Ramos (cell line): ENCODE measurements around the gene LRIG1.

Experiments used
- in situ Hi-C: fragments of 300-500 bp; cut with MboI; formaldehyde crosslinking; loops from one replicate; pipeline ENCODE4 v1.14.3; 2022; ENCODE audit warnings: low sequenced_read_pairs; ENCODE audit not compliant: unreplicated experiment

Gene LRIG1

GRCh38 chr3:66476852-66477381 is 23.9 kb downstream of the LRIG1 start:
- in situ Hi-C loops: loop anchor here (25.0 kb wide), 1 partner anchor 535 kb away; no protein-coding TSS in a partner anchor

- in situ Hi-C loops: loop anchor here (25.0 kb wide), 1 partner anchor 537 kb away; no protein-coding TSS in a partner anchor
Observed at GRCh38 chr3:66475386-66476020, 25.3 kb downstream of the LRIG1 start.

GRCh38 chr3:66473692-66474091 is 27.1 kb downstream of the LRIG1 start:
- in situ Hi-C loops: no loop called here

- in situ Hi-C loops: no loop called here
Observed at GRCh38 chr3:66473181-66473580, 27.6 kb downstream of the LRIG1 start.

GRCh38 chr3:66472313-66473134 is 28.3 kb downstream of the LRIG1 start:
- in situ Hi-C loops: no loop called here

GRCh38 chr3:66470956-66471686 is 29.7 kb downstream of the LRIG1 start:
- in situ Hi-C loops: no loop called here

- in situ Hi-C loops: no loop called here
Observed at GRCh38 chr3:66470285-66470684, 30.5 kb downstream of the LRIG1 start.

GRCh38 chr3:66469220-66469640 is 31.6 kb downstream of the LRIG1 start:
- in situ Hi-C loops: no loop called here

GRCh38 chr3:66467996-66468735 is 32.7 kb downstream of the LRIG1 start:
- in situ Hi-C loops: no loop called here

- in situ Hi-C loops: no loop called here
Observed at GRCh38 chr3:66466606-66467270, 34.1 kb downstream of the LRIG1 start.

GRCh38 chr3:66465587-66465986 is 35.2 kb downstream of the LRIG1 start:
- in situ Hi-C loops: no loop called here

- in situ Hi-C loops: no loop called here
Observed at GRCh38 chr3:66465034-66465433, 35.8 kb downstream of the LRIG1 start.

- in situ Hi-C loops: no loop called here
Observed at GRCh38 chr3:66464512-66464894, 36.3 kb downstream of the LRIG1 start.

- in situ Hi-C loops: no loop called here
Observed at GRCh38 chr3:66463730-66464511, 36.9 kb downstream of the LRIG1 start.

GRCh38 chr3:66463054-66463631 is 37.7 kb downstream of the LRIG1 start:
- in situ Hi-C loops: no loop called here

GRCh38 chr3:66457252-66457651 is 43.6 kb downstream of the LRIG1 start:
- in situ Hi-C loops: no loop called here

GRCh38 chr3:66456711-66457173 is 44.1 kb downstream of the LRIG1 start:
- in situ Hi-C loops: no loop called here

GRCh38 chr3:66454464-66454859 is 46.4 kb downstream of the LRIG1 start:
- in situ Hi-C loops: no loop called here
